Measurements from ENCODE around the gene PPP1R7. TPM values are rescaled to one million over a fixed set of nuclear protein-coding genes. Genes with fewer than 3 reads are reported as not detected.

The PPP1R7 gene
- polyA plus RNA-seq, 3 donors from 2014 or later: 108 to 138 (median 132) TPM

GRCh38 chr2:241111440-241111805, 38.8 kb upstream of the PPP1R7 start:
- H3K27me3 Mint-ChIP-seq (ENCODE audit: low read depth in 3 of 3): peaks cover 0 to 2% (median 0%) of the 10 kb centered on the region in 3 donors
- no peak overlapping the region for H3K4me3 Mint-ChIP-seq
- H3K9me3 Mint-ChIP-seq: no peaks in the 10 kb centered on the region
- peaks cover 5 to 9% of the 10 kb centered on the region in 2 donors for H3K4me1 Mint-ChIP-seq
- DNase-seq: no peak
- no peak overlapping the region for H3K27ac Mint-ChIP-seq
- H3K36me3 Mint-ChIP-seq: peaks cover 8 to 11% (median 11%) of the 10 kb centered on the region in 3 donors

DNA sequence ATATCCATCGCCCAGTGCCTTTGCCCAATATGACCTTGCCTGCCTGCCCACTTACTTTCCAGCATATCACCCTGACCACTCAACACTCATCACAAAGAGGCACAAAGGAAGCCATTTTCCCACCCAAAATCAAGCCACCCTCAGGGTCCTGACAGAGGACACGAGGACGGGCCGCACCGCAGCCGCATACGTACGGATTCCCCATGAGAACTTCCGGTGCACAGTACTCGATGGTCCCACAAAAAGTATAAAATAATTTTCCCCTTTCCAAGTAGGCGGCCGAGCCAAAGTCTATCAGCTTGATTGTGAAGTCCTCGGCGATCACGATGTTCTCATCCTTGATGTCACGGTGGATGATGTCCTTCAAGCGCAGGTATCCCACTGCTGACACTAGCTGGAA, 38.2 kb upstream of the PPP1R7 start:
- Mint-ChIP-seq H3K4me1 (peaks cover 5 to 9% of the 10 kb centered on the region in 2 donors), H3K36me3 (peaks cover 8 to 11% (median 11%) of the 10 kb centered on the region in 3 donors), H3K27ac (peak overlapping the region in 1 of 6 donors; percentile 55), H3K4me3 (no peak overlapping the region), H3K27me3 (ENCODE audit: low read depth in 3 of 3) (peaks cover 0 to 2% (median 0%) of the 10 kb centered on the region in 3 donors), H3K9me3 (no peaks in the 10 kb centered on the region)
- DNase-seq: no peak

GRCh38 chr2:241112592-241112991, 37.7 kb upstream of the PPP1R7 start:
- no peak overlapping the region for H3K27ac Mint-ChIP-seq
- H3K27me3 Mint-ChIP-seq (ENCODE audit: low read depth in 3 of 3): peaks cover 0 to 2% (median 0%) of the 10 kb centered on the region in 3 donors
- DNase-seq: no peak
- no peaks in the 10 kb centered on the region for H3K9me3 Mint-ChIP-seq
- peaks cover 8 to 12% (median 11%) of the 10 kb centered on the region in 3 donors for H3K36me3 Mint-ChIP-seq
- peaks cover 5 to 9% of the 10 kb centered on the region in 2 donors for H3K4me1 Mint-ChIP-seq
- no peak overlapping the region for H3K4me3 Mint-ChIP-seq

DNA sequence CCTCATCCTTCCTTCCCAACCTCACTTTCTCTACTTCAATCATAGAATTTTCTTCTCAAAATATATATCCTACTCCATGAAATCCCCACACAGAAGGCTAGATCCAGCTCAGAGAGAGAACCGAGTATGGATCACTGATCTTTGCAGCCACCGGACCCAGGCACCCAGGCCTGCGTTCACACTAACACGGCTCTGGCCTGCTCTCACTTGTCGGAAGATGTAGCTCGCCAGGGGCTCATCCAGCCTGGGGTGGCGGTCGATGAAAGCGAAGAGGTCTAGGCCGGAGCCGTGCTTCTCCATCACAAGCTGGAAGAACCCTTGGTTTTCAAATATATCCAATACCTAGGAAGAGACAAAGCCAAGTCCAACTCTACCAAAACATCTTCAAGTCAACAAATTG, 35.4 kb upstream of the PPP1R7 start:
- Mint-ChIP-seq H3K27me3 (ENCODE audit: low read depth in 3 of 3) (peaks cover 0 to 2% (median 0%) of the 10 kb centered on the region in 3 donors), H3K36me3 (peaks cover 8 to 20% (median 8%) of the 10 kb centered on the region in 3 donors), H3K27ac (no peak overlapping the region), H3K9me3 (no peaks in the 10 kb centered on the region), H3K4me3 (no peak overlapping the region), H3K4me1 (no peaks in the 10 kb centered on the region)
- DNase-seq: no peak

DNA sequence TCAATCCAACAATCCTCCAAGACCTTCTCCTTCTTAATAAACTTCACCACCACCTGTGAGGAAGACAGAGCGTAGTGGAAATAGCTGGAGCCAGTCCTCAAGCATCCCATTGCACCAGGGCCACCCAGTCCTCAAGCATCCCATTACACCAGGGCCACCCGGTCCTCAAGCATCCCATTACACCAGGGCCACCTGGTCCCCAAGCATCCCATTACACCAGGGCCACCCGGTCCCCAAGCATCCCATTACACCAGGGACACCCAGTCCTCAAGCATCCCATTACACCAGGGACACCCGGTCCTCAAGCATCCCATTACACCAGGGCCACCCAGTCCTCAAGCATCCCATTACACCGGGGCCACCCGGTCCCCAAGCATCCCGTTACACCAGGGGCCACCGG, 34.9 kb upstream of the PPP1R7 start:
- no peaks in the 10 kb centered on the region for H3K4me1 Mint-ChIP-seq
- H3K27me3 Mint-ChIP-seq (ENCODE audit: low read depth in 3 of 3): peaks cover 0 to 2% (median 0%) of the 10 kb centered on the region in 3 donors
- peaks cover 8 to 22% (median 8%) of the 10 kb centered on the region in 3 donors for H3K36me3 Mint-ChIP-seq
- no peak for DNase-seq
- H3K4me3 Mint-ChIP-seq: no peak overlapping the region
- no peaks in the 10 kb centered on the region for H3K9me3 Mint-ChIP-seq
- H3K27ac Mint-ChIP-seq: no peak overlapping the region

GRCh38 chr2:241116606-241117560, 33.4 kb upstream of the PPP1R7 start:
- Mint-ChIP-seq H3K27me3 (ENCODE audit: low read depth in 3 of 3) (peaks cover 0 to 2% (median 0%) of the 10 kb centered on the region in 3 donors), H3K9me3 (no peaks in the 10 kb centered on the region), H3K4me3 (peak overlapping the region in 1 of 5 donors; percentile 33), H3K4me1 (no peaks in the 10 kb centered on the region), H3K27ac (peak overlapping the region in 1 of 6 donors; percentile 45), H3K36me3 (peaks cover 13 to 21% (median 17%) of the 10 kb centered on the region in 3 donors)
- no peak for DNase-seq

GRCh38 chr2:241118737-241119505, 31.3 kb upstream of the PPP1R7 start:
- peaks cover 0 to 2% (median 0%) of the 10 kb centered on the region in 3 donors for H3K27me3 Mint-ChIP-seq (ENCODE audit: low read depth in 3 of 3)
- no peak overlapping the region for H3K27ac Mint-ChIP-seq
- H3K9me3 Mint-ChIP-seq: no peaks in the 10 kb centered on the region
- no peak for DNase-seq
- peaks cover 13 to 26% (median 22%) of the 10 kb centered on the region in 3 donors for H3K36me3 Mint-ChIP-seq
- no peaks in the 10 kb centered on the region for H3K4me1 Mint-ChIP-seq
- H3K4me3 Mint-ChIP-seq: no peak overlapping the region

DNA sequence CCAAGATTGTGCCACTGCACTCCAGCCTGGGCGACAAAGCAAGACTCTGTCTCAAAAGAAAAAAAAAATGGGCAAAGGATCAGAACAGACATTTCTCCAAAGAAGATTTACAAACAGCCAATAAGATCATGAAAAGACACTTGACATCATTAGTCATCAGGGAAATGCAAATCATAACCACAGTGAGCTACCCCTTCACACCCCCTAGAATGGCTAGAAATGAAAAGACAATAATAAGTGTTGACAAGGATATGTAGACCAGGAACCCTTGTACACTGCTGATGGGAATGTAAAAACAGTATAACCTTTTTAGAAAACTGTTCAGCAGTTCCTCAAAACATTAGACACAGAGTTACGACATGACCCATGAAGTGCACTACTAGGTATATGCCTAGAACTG, 29.8 kb upstream of the PPP1R7 start:
- H3K9me3 Mint-ChIP-seq: no peaks in the 10 kb centered on the region
- H3K36me3 Mint-ChIP-seq: peaks cover 5 to 21% (median 14%) of the 10 kb centered on the region in 3 donors
- peaks cover 0 to 2% (median 0%) of the 10 kb centered on the region in 3 donors for H3K27me3 Mint-ChIP-seq (ENCODE audit: low read depth in 3 of 3)
- no peak overlapping the region for H3K4me3 Mint-ChIP-seq
- H3K27ac Mint-ChIP-seq: no peak overlapping the region
- DNase-seq: no peak
- H3K4me1 Mint-ChIP-seq: no peaks in the 10 kb centered on the region

DNA sequence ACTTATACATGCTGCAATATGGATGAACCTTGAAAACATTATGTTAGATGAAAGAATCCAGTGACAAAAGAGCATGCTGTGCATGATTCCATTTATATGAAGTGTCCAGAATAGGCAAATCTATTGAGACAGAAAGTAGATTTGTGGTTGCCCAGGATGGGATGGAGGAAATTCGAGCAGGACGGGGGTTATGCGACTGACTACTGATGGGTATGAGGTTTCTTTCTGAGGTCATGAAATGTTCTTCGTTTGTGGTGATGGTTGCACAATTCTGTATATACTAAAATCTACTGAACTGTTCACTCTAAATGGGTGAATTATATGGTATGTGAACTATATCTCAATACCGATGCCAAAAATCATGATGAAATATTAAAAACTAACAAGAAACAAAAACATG, 29.3 kb upstream of the PPP1R7 start:
- H3K36me3 Mint-ChIP-seq: peaks cover 5 to 21% (median 14%) of the 10 kb centered on the region in 3 donors
- H3K27me3 Mint-ChIP-seq (ENCODE audit: low read depth in 3 of 3): peaks cover 0 to under 1% (median 0%) of the 10 kb centered on the region in 3 donors
- no peak overlapping the region for H3K27ac Mint-ChIP-seq
- DNase-seq: no peak
- H3K4me1 Mint-ChIP-seq: no peaks in the 10 kb centered on the region
- H3K4me3 Mint-ChIP-seq: no peak overlapping the region
- H3K9me3 Mint-ChIP-seq: no peaks in the 10 kb centered on the region

DNA sequence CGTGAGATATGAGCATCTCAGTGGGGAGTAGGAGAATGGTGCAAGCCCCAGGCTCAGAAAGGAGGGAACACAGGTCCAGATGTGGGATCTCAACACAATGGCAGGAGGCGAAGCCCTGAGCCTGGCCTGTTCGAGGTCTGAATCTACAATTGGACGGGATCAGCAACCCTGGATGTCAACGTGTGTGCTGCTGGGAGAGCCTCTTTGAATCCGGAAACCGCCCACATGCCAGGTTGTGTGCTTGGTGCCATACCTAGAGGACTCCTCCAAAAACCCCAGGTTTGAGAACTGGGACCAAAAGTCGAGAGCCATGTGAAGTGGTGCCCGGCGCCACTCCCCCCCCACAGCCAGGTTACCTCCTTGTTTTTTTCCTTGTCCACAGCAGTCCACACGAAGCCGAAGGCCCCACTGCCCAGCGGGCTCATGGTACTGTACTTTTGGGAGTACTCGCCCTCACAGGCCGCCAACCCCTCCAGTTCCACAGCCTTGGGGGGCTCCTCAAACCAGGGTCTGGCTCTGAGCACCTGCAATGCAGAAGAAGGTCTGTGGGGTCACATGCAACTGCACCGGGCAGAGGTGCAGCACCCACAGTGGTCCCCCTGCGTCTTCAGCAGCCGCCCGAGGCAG, 27.8 kb upstream of the PPP1R7 start:
- no peaks in the 10 kb centered on the region for H3K4me1 Mint-ChIP-seq
- H3K36me3 Mint-ChIP-seq: peaks cover 5 to 21% (median 14%) of the 10 kb centered on the region in 3 donors
- H3K27me3 Mint-ChIP-seq (ENCODE audit: low read depth in 3 of 3): no peaks in the 10 kb centered on the region
- no peak overlapping the region for H3K27ac Mint-ChIP-seq
- H3K9me3 Mint-ChIP-seq: no peaks in the 10 kb centered on the region
- H3K4me3 Mint-ChIP-seq: no peak overlapping the region
- DNase-seq: no peak

DNA sequence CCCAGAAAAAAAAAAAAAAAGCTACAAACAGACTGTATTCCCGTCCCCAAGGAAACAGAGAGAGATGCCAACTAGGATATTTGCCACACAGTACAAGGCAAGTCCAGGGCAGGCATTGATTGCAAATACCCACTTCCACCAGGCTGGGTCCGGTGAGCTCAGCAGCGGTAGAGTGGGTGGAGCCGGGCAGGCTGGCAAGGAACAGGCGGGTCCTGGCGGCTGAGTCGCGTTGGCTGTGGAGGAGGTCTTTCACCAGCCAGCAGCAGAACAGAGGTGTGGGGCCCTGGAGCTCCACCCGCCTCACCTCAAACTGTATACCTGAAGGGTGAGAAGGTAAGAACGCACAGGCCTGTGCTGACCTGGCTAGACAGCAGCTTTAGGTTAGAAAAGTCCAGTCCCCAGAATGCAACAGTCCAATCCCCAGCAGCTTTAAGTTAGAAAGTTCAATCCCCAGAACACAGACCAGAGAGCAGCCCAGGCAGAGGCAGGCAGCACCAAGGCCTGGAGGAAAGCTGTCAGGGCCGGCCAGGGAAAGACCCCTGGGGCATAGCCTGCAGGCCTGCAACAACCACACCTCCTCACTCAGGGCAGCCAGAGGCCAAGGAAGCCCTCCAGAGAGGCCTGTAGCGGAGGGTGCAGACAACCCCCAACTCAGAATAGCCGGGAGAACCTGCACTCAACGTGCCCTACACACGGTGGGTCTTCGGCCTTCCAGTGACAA, 26.3 kb upstream of the PPP1R7 start:
- H3K36me3 Mint-ChIP-seq: peaks cover 5 to 14% (median 13%) of the 10 kb centered on the region in 3 donors
- H3K4me3 Mint-ChIP-seq: no peak overlapping the region
- H3K27ac Mint-ChIP-seq: no peak overlapping the region
- no peaks in the 10 kb centered on the region for H3K27me3 Mint-ChIP-seq (ENCODE audit: low read depth in 3 of 3)
- DNase-seq: no peak
- H3K9me3 Mint-ChIP-seq: no peaks in the 10 kb centered on the region
- no peaks in the 10 kb centered on the region for H3K4me1 Mint-ChIP-seq

- H3K27me3 Mint-ChIP-seq (ENCODE audit: low read depth in 3 of 3): no peaks in the 10 kb centered on the region
- H3K36me3 Mint-ChIP-seq: peaks cover 5 to 14% (median 9%) of the 10 kb centered on the region in 3 donors
- no peaks in the 10 kb centered on the region for H3K4me1 Mint-ChIP-seq
- H3K4me3 Mint-ChIP-seq: no peak overlapping the region
- no peaks in the 10 kb centered on the region for H3K9me3 Mint-ChIP-seq
- no peak for DNase-seq
- H3K27ac Mint-ChIP-seq: no peak overlapping the region
Measured at GRCh38 chr2:241125626-241126025, 24.6 kb upstream of the PPP1R7 start.

DNA sequence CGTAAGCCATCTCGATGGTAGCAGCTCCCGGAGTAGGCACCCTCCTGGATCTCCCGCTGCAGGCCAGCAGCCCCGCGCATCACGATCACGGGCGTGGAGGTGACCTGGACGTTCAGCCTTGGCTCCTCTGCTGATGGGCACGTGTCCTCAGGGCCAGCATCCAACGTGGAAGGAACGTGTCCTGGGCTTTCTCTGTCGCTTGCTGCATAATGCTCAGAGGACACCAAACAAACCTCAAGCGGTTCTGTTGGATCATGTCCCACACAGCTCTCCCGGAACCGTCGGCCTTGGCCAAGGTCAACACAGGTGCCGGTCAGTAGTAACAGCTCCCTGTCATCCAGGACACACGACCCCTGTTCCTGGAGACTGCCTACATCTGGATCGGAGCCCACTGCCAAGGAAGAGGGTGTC, 24.1 kb upstream of the PPP1R7 start:
- Mint-ChIP-seq H3K27ac (no peak overlapping the region), H3K9me3 (no peaks in the 10 kb centered on the region), H3K36me3 (peaks cover under 1 to 10% (median 9%) of the 10 kb centered on the region in 3 donors), H3K4me1 (no peaks in the 10 kb centered on the region), H3K4me3 (no peak overlapping the region), H3K27me3 (ENCODE audit: low read depth in 3 of 3) (no peaks in the 10 kb centered on the region)
- no peak for DNase-seq
